HEK293T (cell line): Measurements from ENCODE around the gene SPTBN4.

Experiments
- BHLHE40 ChIP-seq: fragments of 450-650 bp; IDR thresholded peaks from 2 replicates; pipeline ENCODE4 v1.6.1; 2016; ENCODE audit warnings: mild to moderate bottlenecking, moderate library complexity, borderline replicate concordance
- CTBP1 ChIP-seq: fragments of 450-650 bp; IDR thresholded peaks from 2 replicates; pipeline ENCODE4 v1.6.1; 2016; ENCODE audit warnings: borderline replicate concordance
- SP1 ChIP-seq: fragments of 450-650 bp; IDR thresholded peaks from 2 replicates; pipeline ENCODE4 v1.6.1; 2017
- TF ChIP-seq, protein P1 (sequence below): fragments of 450-650 bp; IDR thresholded peaks from 2 replicates; pipeline ENCODE4 v1.6.1; 2016

DNA sequence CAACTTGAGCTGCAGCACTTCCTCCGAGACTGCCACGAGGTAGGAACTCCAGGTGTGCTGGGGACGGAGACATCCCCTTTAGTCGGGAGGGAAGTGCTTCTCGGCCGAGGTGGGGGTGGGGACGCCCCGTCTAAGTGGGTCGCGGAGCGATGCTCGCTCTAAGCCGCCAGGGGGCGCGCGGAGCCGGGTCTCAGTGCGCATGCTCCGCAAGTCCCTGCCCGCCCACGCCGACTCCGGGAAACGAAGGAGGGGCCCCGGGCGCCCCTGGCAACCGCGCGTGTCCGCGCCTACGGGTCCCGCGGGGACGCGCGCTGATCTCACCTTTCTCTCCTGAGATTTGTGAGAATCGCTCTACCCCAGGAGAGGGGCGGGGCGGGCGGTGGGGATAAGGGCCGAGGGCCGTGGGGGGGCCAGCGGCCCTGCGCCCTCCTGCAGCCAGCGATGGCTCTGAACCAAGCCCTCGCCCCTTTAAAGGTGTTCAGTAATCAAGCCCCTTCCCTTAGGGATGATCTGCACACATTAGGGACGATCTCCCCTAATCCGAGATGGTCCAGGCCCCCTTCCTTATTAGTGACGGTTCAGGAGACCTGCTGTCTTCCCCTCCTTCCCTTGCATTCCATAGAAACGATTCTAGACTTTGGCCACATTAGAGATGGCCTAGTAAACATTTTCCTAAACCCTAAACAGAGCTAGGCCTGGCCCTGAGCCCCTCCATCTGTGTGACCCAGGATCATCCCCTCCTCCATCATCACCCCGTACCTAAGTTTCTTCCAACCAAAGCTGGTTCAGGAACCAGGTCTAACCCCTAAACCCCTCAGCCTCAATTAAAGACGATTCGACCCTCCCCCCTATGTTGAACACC is 62.5 kb downstream of the SPTBN4 start:
- TF ChIP-seq BHLHE40 (no peak), SP1 (no peak), CTBP1 (no peak)
- TF ChIP-seq, protein P1, sequence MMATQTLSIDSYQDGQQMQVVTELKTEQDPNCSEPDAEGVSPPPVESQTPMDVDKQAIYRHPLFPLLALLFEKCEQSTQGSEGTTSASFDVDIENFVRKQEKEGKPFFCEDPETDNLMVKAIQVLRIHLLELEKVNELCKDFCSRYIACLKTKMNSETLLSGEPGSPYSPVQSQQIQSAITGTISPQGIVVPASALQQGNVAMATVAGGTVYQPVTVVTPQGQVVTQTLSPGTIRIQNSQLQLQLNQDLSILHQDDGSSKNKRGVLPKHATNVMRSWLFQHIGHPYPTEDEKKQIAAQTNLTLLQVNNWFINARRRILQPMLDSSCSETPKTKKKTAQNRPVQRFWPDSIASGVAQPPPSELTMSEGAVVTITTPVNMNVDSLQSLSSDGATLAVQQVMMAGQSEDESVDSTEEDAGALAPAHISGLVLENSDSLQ: no peak
